IPS-NIHi7 (cell line): Measurements from ENCODE around the gene NOTUM.
"Not testable (repeated sequence)": the region's sequence is repeated elsewhere in the genome, so short reads cannot be mapped to it uniquely, and the experiment has no call there.

Source experiments
- DNase-seq: peaks from one replicate; pipeline ENCODE4 v3.0.0; 2012; ENCODE audit warnings: mixed read lengths; ENCODE audit errors: extremely low spot score

NOTUM gene

GRCh38 chr17:81924557-81925532 lies 36.1 kb downstream of the NOTUM start:
- no peak for DNase-seq

GRCh38 chr17:81923302-81924260 lies 37.4 kb downstream of the NOTUM start:
- DNase-seq, result peak; percentile 63

- DNase-seq, result no peak
Measured at GRCh38 chr17:81922566-81923301, 38.3 kb downstream of the NOTUM start.

- DNase-seq, result no peak
Measured at GRCh38 chr17:81921996-81922565, 38.9 kb downstream of the NOTUM start.

- DNase-seq, result no peak
Measured at GRCh38 chr17:81921537-81921862, 39.5 kb downstream of the NOTUM start.

GRCh38 chr17:81920612-81921536 lies 40.1 kb downstream of the NOTUM start:
- DNase-seq, result no peak

- DNase-seq, result no peak
Measured at GRCh38 chr17:81918832-81919545, 42.0 kb downstream of the NOTUM start.

- DNase-seq, result not testable (repeated sequence)
Measured at GRCh38 chr17:81918333-81918669, 42.7 kb downstream of the NOTUM start.

GRCh38 chr17:81917565-81918332 lies 43.2 kb downstream of the NOTUM start, which contains the start of gene SIRT7:
TSS of gene SIRT7 (minus strand) at chr17:81918176. CDS start at chr17:81918131, 45 bp downstream.
- peak; percentile 95 for DNase-seq

- no peak for DNase-seq
Measured at GRCh38 chr17:81916234-81917001, 44.6 kb downstream of the NOTUM start.

- no peak for DNase-seq
Measured at GRCh38 chr17:81915331-81915730, 45.7 kb downstream of the NOTUM start.

GRCh38 chr17:81914103-81914850 lies 46.7 kb downstream of the NOTUM start:
- no peak for DNase-seq

GRCh38 chr17:81913394-81914102 lies 47.4 kb downstream of the NOTUM start:
- DNase-seq, result no peak

- DNase-seq, result no peak
Measured at GRCh38 chr17:81912441-81913309, 48.3 kb downstream of the NOTUM start.

GRCh38 chr17:81911969-81912368 lies 49.0 kb downstream of the NOTUM start:
- DNase-seq, result no peak
